ENCODE data around the gene ATP2B3.

- TF ChIP-seq RAD21 (IDR thresholded peaks at IDR 0.05; ENCODE audit: low read depth) = no peak
- no peak for TF ChIP-seq TAF1 (IDR thresholded peaks at IDR 0.05; ENCODE audit: low read depth)
- TF ChIP-seq EP300 (IDR thresholded peaks at IDR 0.05; ENCODE audit: borderline replicate concordance) = no peak
- no peak for TF ChIP-seq REST (IDR thresholded peaks at IDR 0.05; ENCODE audit: low read depth)
- no peak for TF ChIP-seq CEBPB (IDR thresholded peaks at IDR 0.05)
- no peak for TF ChIP-seq YY1 (IDR thresholded peaks at IDR 0.05; ENCODE audit: low read depth)
- no peak for TF ChIP-seq CREB1 (IDR thresholded peaks at IDR 0.05; ENCODE audit: low read depth)
- TF ChIP-seq EGR1 (IDR thresholded peaks at IDR 0.05) = no peak
- no peak for TF ChIP-seq FOXM1 (IDR thresholded peaks at IDR 0.05; ENCODE audit: borderline replicate concordance, low read depth)
- no peak for TF ChIP-seq TEAD4 (IDR thresholded peaks at IDR 0.05)
- no peak for TF ChIP-seq MAX (IDR thresholded peaks at IDR 0.05)
- TF ChIP-seq TCF12 (IDR thresholded peaks at IDR 0.05; ENCODE audit: low read depth) = no peak
Observed at GRCh38 chrX:153628129-153628528, 110.7 kb downstream of the ATP2B3 start.

Data from Ishikawa (cell line).